Measurements from ENCODE around the gene SERPINE3.

Gene SERPINE3

GRCh38 chr13:51339354-51339753 is at the start of gene SERPINE3:
Gene SERPINE3, plus strand, starts transcription at chr13:51339691. Its CDS starts 1,401 bp downstream, at chr13:51341092.
- TF ChIP-seq, protein P1, sequence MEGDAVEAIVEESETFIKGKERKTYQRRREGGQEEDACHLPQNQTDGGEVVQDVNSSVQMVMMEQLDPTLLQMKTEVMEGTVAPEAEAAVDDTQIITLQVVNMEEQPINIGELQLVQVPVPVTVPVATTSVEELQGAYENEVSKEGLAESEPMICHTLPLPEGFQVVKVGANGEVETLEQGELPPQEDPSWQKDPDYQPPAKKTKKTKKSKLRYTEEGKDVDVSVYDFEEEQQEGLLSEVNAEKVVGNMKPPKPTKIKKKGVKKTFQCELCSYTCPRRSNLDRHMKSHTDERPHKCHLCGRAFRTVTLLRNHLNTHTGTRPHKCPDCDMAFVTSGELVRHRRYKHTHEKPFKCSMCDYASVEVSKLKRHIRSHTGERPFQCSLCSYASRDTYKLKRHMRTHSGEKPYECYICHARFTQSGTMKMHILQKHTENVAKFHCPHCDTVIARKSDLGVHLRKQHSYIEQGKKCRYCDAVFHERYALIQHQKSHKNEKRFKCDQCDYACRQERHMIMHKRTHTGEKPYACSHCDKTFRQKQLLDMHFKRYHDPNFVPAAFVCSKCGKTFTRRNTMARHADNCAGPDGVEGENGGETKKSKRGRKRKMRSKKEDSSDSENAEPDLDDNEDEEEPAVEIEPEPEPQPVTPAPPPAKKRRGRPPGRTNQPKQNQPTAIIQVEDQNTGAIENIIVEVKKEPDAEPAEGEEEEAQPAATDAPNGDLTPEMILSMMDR (IDR thresholded peaks at IDR 0.05), result no peak

- TF ChIP-seq, protein P1 (IDR thresholded peaks at IDR 0.05), result no peak
Measured at GRCh38 chr13:51291341-51291740, 48.1 kb upstream of the SERPINE3 start.

GRCh38 chr13:51292000-51292565 is 47.4 kb upstream of the SERPINE3 start:
- TF ChIP-seq, protein P1 (IDR thresholded peaks at IDR 0.05), result no peak

DNA sequence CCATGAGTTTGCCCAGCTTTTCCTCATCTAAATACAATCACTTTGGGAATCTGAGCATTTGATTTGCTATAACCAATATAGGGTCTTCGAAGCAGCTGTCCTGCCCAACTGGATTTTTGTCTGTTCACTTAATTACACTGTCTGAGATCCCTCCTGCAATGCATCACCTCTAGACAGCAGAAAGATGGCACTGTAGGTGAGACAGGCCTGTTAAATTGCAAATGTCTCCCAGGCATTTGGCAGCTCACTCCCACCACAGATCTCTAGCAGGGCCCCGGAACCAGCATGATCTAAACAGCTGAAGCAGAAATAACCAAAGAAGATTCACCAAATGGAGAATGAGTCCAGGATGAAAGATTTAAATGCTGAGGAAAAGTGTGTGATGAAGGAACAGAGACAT is 41.9 kb upstream of the SERPINE3 start:
- TF ChIP-seq, protein P1 (IDR thresholded peaks at IDR 0.05), result no peak

- TF ChIP-seq, protein P1 (IDR thresholded peaks at IDR 0.05), result no peak
Measured at GRCh38 chr13:51298812-51299211, 40.7 kb upstream of the SERPINE3 start.

- TF ChIP-seq, protein P1 (IDR thresholded peaks at IDR 0.05), result no peak
Measured at GRCh38 chr13:51303063-51303552, 36.4 kb upstream of the SERPINE3 start.

DNA sequence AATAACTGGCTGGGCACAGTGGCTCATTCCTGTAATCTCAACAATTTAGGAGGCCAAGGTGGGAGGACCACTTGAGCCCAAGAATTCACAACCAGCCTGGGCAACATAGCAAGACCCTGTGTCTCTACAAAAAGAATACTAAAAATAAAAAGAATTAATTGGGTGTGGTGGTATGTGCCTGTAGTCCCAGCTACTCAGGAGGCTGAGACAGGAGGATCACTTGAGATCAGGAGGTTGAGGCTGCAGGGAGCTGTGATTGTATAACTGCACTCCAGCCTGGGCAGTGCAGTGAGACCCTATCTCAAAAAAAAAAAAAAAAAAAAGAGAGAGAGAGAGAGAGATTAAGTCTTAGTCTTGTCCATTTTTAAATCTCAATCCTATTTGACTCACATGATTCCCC is 35.6 kb upstream of the SERPINE3 start:
- TF ChIP-seq, protein P1 (IDR thresholded peaks at IDR 0.05), result no peak
